Testis (tissue), 3 donors: Measurements from ENCODE around the gene EEFSEC. TPM values are rescaled to one million over a fixed set of nuclear protein-coding genes. Genes with fewer than 3 reads are reported as not detected.

Experiments
- DNase-seq: peaks from one replicate; pipeline ENCODE4 v3.0.0-alpha.2; 2019
- H3K27ac ChIP-seq, 2 donors: fragments of 200-600 bp; sonication (generic); one replicate each; pipeline ENCODE4 v1.5.1; 2019
- H3K27me3 ChIP-seq: fragments of 200-600 bp; sonication (generic); one replicate; pipeline ENCODE4 v1.5.1; 2019
- H3K36me3 ChIP-seq: fragments of 200-600 bp; sonication (generic); one replicate; pipeline ENCODE4 v1.5.1; 2017; ENCODE audit warnings: low read depth; ENCODE audit errors: missing control alignments
- H3K4me1 ChIP-seq: fragments of 200-600 bp; sonication (generic); one replicate; pipeline ENCODE4 v1.5.1; 2019
- H3K4me3 ChIP-seq, 2 donors: fragments of 200-600 bp; sonication (generic); one replicate each; pipeline ENCODE4 v1.5.1; 2017 to 2019
- H3K9me3 ChIP-seq: fragments of 200-600 bp; sonication (generic); one replicate; pipeline ENCODE4 v1.5.1; 2017
- CTCF ChIP-seq, 3 experiments: fragments of 450-650 bp in 2 of 3; fragments of 200-600 bp in 1 of 3; sonication (generic) in 1 of 3; IDR thresholded peaks; one replicate each; pipeline ENCODE4 v1.5.1; 2016 to 2019; ENCODE audit warnings: antibody characterized with exemption in 3 of 3, mild to moderate bottlenecking in 2 of 3, moderate library complexity in 1 of 3
- POLR2A ChIP-seq: fragments of 450-650 bp; IDR thresholded peaks from one replicate; pipeline ENCODE4 v1.6.1; 2017; ENCODE audit warnings: antibody characterized with exemption, mild to moderate bottlenecking, moderate library complexity
- WGBS, 2 donors: methylation state at CpG; one replicate each; pipeline ENCODE4 v1.1.5; 2018; 5-methylcytosine and 5-hydroxymethylcytosine counted together
- intact Hi-C: fragments of 100-400 bp; cut with DNase I; formaldehyde crosslinking; loops from one replicate; pipeline ENCODE4 v1.15.1; 2023; ENCODE audit warnings: low total_unique reads
- polyA plus RNA-seq: library from polyadenylated mRNA; stranded (reverse); fragments of 350-450 nt; fragmentation: Illumina TruSeq; extraction: RNeasy Lipid Tissue Mini Kit (QIAGEN cat#74804); gene quantifications from one replicate; pipeline ENCODE4 v1.2.3, GENCODE V29; 2014; ENCODE audit warnings: low read depth, low replicate concordance; ENCODE audit not compliant: insufficient read depth
- total RNA-seq, 2 donors: library from RNA; depleted of rRNA; stranded (reverse); fragments of >200 nt; gene quantifications; one replicate each; pipeline ENCODE4 v1.2.3, GENCODE V29; 2016

Gene EEFSEC
- total and polyA plus RNA-seq, 3 donors from 2014 or later: 35.4 to 40.3 (median 35.4) TPM

DNA sequence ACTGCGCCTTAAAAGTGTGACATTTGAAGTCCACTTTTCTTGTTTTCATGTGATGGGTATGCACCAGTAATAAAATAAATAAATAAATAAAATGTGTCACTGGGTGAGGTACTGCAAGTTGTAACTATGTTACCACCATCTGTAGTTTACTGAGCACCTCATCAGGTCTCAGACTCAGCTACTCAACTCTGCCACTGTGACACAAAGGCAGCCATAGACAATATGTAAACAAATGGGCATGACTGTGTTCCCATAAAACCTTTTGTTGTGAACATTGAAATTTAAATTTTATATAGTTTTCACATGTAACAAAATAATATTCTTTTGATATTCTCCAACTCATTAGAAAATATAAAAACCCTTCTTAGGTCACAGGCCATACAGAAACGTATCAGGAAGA, 193.3 kb downstream of the EEFSEC start:
- TF ChIP-seq POLR2A: no peak
- TF ChIP-seq CTCF (IDR thresholded peaks at IDR 0.05): no peak
- intact Hi-C loops: no loop called here
- H3K9me3 ChIP-seq: no peaks in the 10 kb centered on the region
- H3K4me1 ChIP-seq: no peaks in the 10 kb centered on the region
- H3K27ac ChIP-seq: no peak overlapping the region
- no peak for DNase-seq
- no peak overlapping the region for H3K4me3 ChIP-seq
- 93 to 95% methylated on average over 2 of the region's 2 CpGs for WGBS, 2 donors
- H3K27me3 ChIP-seq: no peaks in the 10 kb centered on the region
- no peaks in the 10 kb centered on the region for H3K36me3 ChIP-seq

- no peak overlapping the region for H3K4me3 ChIP-seq
- no peaks in the 10 kb centered on the region for H3K4me1 ChIP-seq
- no peak for DNase-seq
- TF ChIP-seq POLR2A (no peak), CTCF (IDR thresholded peaks at IDR 0.05) (no peak)
- intact Hi-C loops: no loop called here
- H3K27me3 ChIP-seq: no peaks in the 10 kb centered on the region
- no peaks in the 10 kb centered on the region for H3K9me3 ChIP-seq
- H3K36me3 ChIP-seq: no peaks in the 10 kb centered on the region
- no peak overlapping the region for H3K27ac ChIP-seq
Observed at GRCh38 chr3:128347282-128347681, 194.0 kb downstream of the EEFSEC start.

DNA sequence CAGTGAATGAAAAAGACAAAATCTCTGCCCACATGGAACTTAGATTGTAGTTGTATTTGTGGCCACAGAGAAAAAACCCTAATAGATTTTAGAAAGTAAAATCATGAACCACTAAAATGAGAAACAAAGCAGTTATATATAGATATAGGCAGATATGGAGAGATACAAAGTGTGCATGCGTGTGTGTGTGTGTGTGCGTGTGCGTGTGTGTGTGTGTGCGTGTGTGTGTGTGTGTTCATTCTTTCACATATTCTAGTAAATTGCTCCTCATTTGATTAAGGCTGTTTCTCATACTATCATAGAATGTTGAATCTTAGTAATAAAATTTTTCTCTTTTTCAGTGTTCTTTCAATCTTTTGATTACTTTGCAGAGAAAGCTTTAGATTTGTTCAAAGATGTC, 194.8 kb downstream of the EEFSEC start:
- whole genome bisulfite sequencing, 2 donors: 62 to 94% methylated on average over 4 of the region's 4 CpGs
- H3K27me3 ChIP-seq: no peaks in the 10 kb centered on the region
- no peaks in the 10 kb centered on the region for H3K36me3 ChIP-seq
- intact Hi-C loops: no loop called here
- no peak for DNase-seq
- TF ChIP-seq POLR2A (no peak), CTCF (IDR thresholded peaks at IDR 0.05) (no peak)
- H3K27ac ChIP-seq: no peak overlapping the region
- no peak overlapping the region for H3K4me3 ChIP-seq
- no peaks in the 10 kb centered on the region for H3K9me3 ChIP-seq
- H3K4me1 ChIP-seq: no peaks in the 10 kb centered on the region

DNA sequence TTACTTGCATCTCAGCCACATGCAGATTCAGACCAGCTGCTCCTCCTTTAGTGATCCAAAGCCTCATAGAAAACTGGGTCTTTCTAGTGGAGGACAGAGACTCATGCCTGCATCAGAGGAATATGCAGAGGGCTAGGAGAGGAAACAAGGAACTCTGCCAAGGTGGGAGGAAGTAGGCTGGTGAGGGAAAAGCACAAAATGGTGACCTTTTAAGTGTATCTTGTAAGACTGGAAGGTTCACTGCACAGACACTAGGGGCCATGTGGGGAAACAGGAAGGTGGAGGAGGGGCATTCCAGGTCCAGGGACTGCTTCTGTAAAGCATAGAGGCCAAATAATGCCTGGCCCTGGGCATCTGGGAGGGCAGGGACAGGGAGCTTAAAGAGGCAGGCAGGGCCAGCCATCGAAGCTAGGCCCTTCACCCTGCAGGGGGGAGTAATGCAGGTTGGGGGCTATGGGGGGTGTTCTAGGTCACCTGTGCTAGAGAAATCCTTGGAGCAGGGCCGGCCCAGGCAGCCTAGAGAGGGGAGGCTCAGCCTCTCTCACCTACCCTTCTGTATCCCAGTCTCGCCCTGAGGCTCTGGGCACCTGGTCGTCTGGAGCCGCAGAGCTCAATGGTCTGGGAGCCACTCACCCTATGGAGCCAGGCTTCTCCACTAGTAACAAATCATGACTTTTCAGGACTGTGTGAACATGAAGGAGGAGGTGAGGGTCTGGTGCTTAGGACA, 195.7 kb downstream of the EEFSEC start:
- no peak for DNase-seq
- Histone ChIP-seq H3K9me3 (no peaks in the 10 kb centered on the region), H3K27ac (no peak overlapping the region), H3K4me1 (peaks cover 3% of the 10 kb centered on the region), H3K4me3 (no peak overlapping the region), H3K27me3 (no peaks in the 10 kb centered on the region), H3K36me3 (no peaks in the 10 kb centered on the region)
- TF ChIP-seq CTCF (IDR thresholded peaks at IDR 0.05) (no peak), POLR2A (no peak)
- WGBS, 2 donors: 94 to 95% methylated on average over 5 of the region's 5 CpGs
- intact Hi-C loops: no loop called here
